Measurements from ENCODE around the gene CCDC81.
"Not testable (repeated sequence)": the region's sequence is repeated elsewhere in the genome, so short reads cannot be mapped to it uniquely, and the experiment has no call there.

CCDC81 gene

GRCh38 chr11:86374586-86374985, at the start of gene CCDC81:
CCDC81 (plus strand) TSS chr11:86374887; CDS start chr11:86375164, 277 bp downstream.
- no peak for DNase-seq

- no peak for DNase-seq
Observed at GRCh38 chr11:86335131-86335767, 39.4 kb upstream of the CCDC81 start.

GRCh38 chr11:86337227-86337626, 37.5 kb upstream of the CCDC81 start:
- no peak for DNase-seq

GRCh38 chr11:86341382-86341781, 33.3 kb upstream of the CCDC81 start:
- DNase-seq, result no peak

GRCh38 chr11:86346513-86346912, 28.2 kb upstream of the CCDC81 start:
- no peak for DNase-seq

GRCh38 chr11:86355256-86355655, 19.4 kb upstream of the CCDC81 start:
- DNase-seq, result no peak

GRCh38 chr11:86357412-86357811, 17.3 kb upstream of the CCDC81 start:
- DNase-seq, result not testable (repeated sequence)

- DNase-seq, result no peak
Observed at GRCh38 chr11:86358720-86359119, 16.0 kb upstream of the CCDC81 start.

- no peak for DNase-seq
Observed at GRCh38 chr11:86360775-86361395, 13.8 kb upstream of the CCDC81 start.

GRCh38 chr11:86363424-86363823, 11.3 kb upstream of the CCDC81 start:
- DNase-seq, result no peak

GRCh38 chr11:86365546-86365945, 9.1 kb upstream of the CCDC81 start:
- DNase-seq, result no peak

- no peak for DNase-seq
Observed at GRCh38 chr11:86369668-86370067, 5.0 kb upstream of the CCDC81 start.

GRCh38 chr11:86370171-86370570, 4.5 kb upstream of the CCDC81 start:
- no peak for DNase-seq

- DNase-seq, result no peak
Observed at GRCh38 chr11:86370922-86371594, 3.6 kb upstream of the CCDC81 start.

GRCh38 chr11:86372041-86372440, 2.6 kb upstream of the CCDC81 start:
- no peak for DNase-seq

- no peak for DNase-seq
Observed at GRCh38 chr11:86372586-86372985, 2.1 kb upstream of the CCDC81 start.

GRCh38 chr11:86374069-86374468, 618 bp upstream of the CCDC81 start:
- DNase-seq, result no peak

- no peak for DNase-seq
Observed at GRCh38 chr11:86377972-86378371, 3.3 kb downstream of the CCDC81 start.

- no peak for DNase-seq
Observed at GRCh38 chr11:86380295-86381059, 5.8 kb downstream of the CCDC81 start.

- DNase-seq, result no peak
Observed at GRCh38 chr11:86383041-86383955, 8.6 kb downstream of the CCDC81 start.

- DNase-seq, result no peak
Observed at GRCh38 chr11:86386283-86386682, 11.6 kb downstream of the CCDC81 start.

- no peak for DNase-seq
Observed at GRCh38 chr11:86386746-86387145, 12.1 kb downstream of the CCDC81 start.

Measured in activated CD4-positive, CD25-positive, alpha-beta regulatory T cell treated with anti-CD3 and anti-CD28 coated beads, Interleukin-2, amount 50 U/mL, for 72 hours (primary cell).